GM15510 (cell line): ENCODE measurements around the gene SYNPO2.

Source experiments
- POLR2A ChIP-seq: IDR thresholded peaks from 3 replicates; pipeline ENCODE4 v1.6.1; 2011; ENCODE audit warnings: borderline replicate concordance; ENCODE audit not compliant: insufficient read length; ENCODE audit errors: extremely low read depth

The SYNPO2 gene

GRCh38 chr4:118994030-118994429 lies 105.4 kb downstream of the SYNPO2 start:
- no peak for TF ChIP-seq POLR2A

GRCh38 chr4:118995693-118996391 lies 107.2 kb downstream of the SYNPO2 start:
- TF ChIP-seq POLR2A: no peak

- TF ChIP-seq POLR2A: no peak
Observed at GRCh38 chr4:118997601-118998000, 108.9 kb downstream of the SYNPO2 start.

- no peak for TF ChIP-seq POLR2A
Observed at GRCh38 chr4:118999919-119000318, 111.3 kb downstream of the SYNPO2 start.

- TF ChIP-seq POLR2A: no peak
Observed at GRCh38 chr4:119000400-119000799, 111.7 kb downstream of the SYNPO2 start.

GRCh38 chr4:119002476-119002875 lies 113.8 kb downstream of the SYNPO2 start:
- TF ChIP-seq POLR2A: no peak

GRCh38 chr4:119005928-119006460 lies 117.3 kb downstream of the SYNPO2 start:
- TF ChIP-seq POLR2A: no peak

- TF ChIP-seq POLR2A: no peak
Observed at GRCh38 chr4:119008761-119009160, 120.1 kb downstream of the SYNPO2 start.

- no peak for TF ChIP-seq POLR2A
Observed at GRCh38 chr4:119010909-119011606, 122.4 kb downstream of the SYNPO2 start.

- TF ChIP-seq POLR2A: no peak
Observed at GRCh38 chr4:119011607-119011988, 122.9 kb downstream of the SYNPO2 start.

- no peak for TF ChIP-seq POLR2A
Observed at GRCh38 chr4:119014658-119015057, 126.0 kb downstream of the SYNPO2 start.

- TF ChIP-seq POLR2A: no peak
Observed at GRCh38 chr4:119016636-119017035, 128.0 kb downstream of the SYNPO2 start.

- TF ChIP-seq POLR2A: no peak
Observed at GRCh38 chr4:119017636-119018035, 129.0 kb downstream of the SYNPO2 start.

GRCh38 chr4:119020158-119020557 lies 131.5 kb downstream of the SYNPO2 start:
- no peak for TF ChIP-seq POLR2A

- no peak for TF ChIP-seq POLR2A
Observed at GRCh38 chr4:119024102-119024501, 135.4 kb downstream of the SYNPO2 start.

- no peak for TF ChIP-seq POLR2A
Observed at GRCh38 chr4:119025420-119025819, 136.8 kb downstream of the SYNPO2 start.
